Neural progenitor cell (in vitro differentiated cells): ENCODE data around the gene PARP2. TPM values are rescaled to one million over a fixed set of nuclear protein-coding genes. Genes with fewer than 3 reads are reported as not detected.
A peak's percentile ranks its signal among the peaks of the same experiment; 100 is the strongest.

Experiments
- DNase-seq: peaks from one replicate; pipeline ENCODE4 v3.0.0-alpha.2; 2016; ENCODE audit warnings: low spot score
- H2AFZ ChIP-seq: fragments of 200-600 bp; sonication (generic); replicated peaks from 2 replicates; pipeline ENCODE4 v1.6.1; 2016; ENCODE audit warnings: antibody characterized with exemption
- H3F3A ChIP-seq: fragments of 200-600 bp; sonication (generic); 2 replicates; pipeline ENCODE4 v1.6.1; 2016; ENCODE audit warnings: antibody characterized with exemption, low read depth
- H3K27ac ChIP-seq: fragments of 200-600 bp; sonication (generic); 2 replicates; pipeline ENCODE4 v1.5.1; 2016; ENCODE audit warnings: mild to moderate bottlenecking
- H3K27me3 ChIP-seq: fragments of 200-600 bp; sonication (generic); 2 replicates; pipeline ENCODE4 v1.6.1; 2016; ENCODE audit warnings: mild to moderate bottlenecking, moderate library complexity
- H3K36me3 ChIP-seq: fragments of 200-600 bp; sonication (generic); 2 replicates; pipeline ENCODE4 v1.5.1; 2016
- H3K4me1 ChIP-seq: fragments of 200-600 bp; sonication (generic); 2 replicates; pipeline ENCODE4 v1.6.1; 2016; ENCODE audit warnings: mixed run types
- H3K4me2 ChIP-seq: fragments of 200-600 bp; sonication (generic); 2 replicates; pipeline ENCODE4 v1.6.1; 2016
- H3K4me3 ChIP-seq: fragments of 200-600 bp; sonication (generic); 2 replicates; pipeline ENCODE4 v1.5.1; 2016
- H3K79me2 ChIP-seq: fragments of 200-600 bp; sonication (generic); 2 replicates; pipeline ENCODE4 v1.6.1; 2016; ENCODE audit warnings: low read depth
- H3K9ac ChIP-seq: fragments of 200-600 bp; sonication (generic); 2 replicates; pipeline ENCODE4 v1.6.1; 2016
- H3K9me3 ChIP-seq: fragments of 200-600 bp; sonication (generic); 2 replicates; pipeline ENCODE4 v1.5.1; 2016; ENCODE audit warnings: low read depth
- H4K20me1 ChIP-seq: fragments of 200-600 bp; sonication (generic); 2 replicates; pipeline ENCODE4 v1.6.1; 2016; ENCODE audit warnings: low read depth
- H3K27ac Mint-ChIP-seq: 3 replicates; pipeline ENCODE4 v1.8.0; 2021; ENCODE audit warnings: mixed read lengths
- H3K27me3 Mint-ChIP-seq: 2 replicates; pipeline ENCODE4 v1.8.0; 2022; ENCODE audit warnings: low read depth, mild to moderate bottlenecking, inconsistent platforms, moderate library complexity, mixed read lengths; ENCODE audit not compliant: insufficient read depth
- H3K36me3 Mint-ChIP-seq: 3 replicates; pipeline ENCODE4 v1.8.0; 2021; ENCODE audit warnings: mixed read lengths
- H3K4me1 Mint-ChIP-seq: 3 replicates; pipeline ENCODE4 v1.8.0; 2021; ENCODE audit warnings: mixed read lengths
- H3K4me3 Mint-ChIP-seq: 3 replicates; pipeline ENCODE4 v1.8.0; 2021; ENCODE audit warnings: mild to moderate bottlenecking, moderate library complexity, mixed read lengths
- H3K9me3 Mint-ChIP-seq: 3 replicates; pipeline ENCODE4 v1.8.0; 2020; ENCODE audit warnings: mixed read lengths
- EZH2 ChIP-seq: fragments of 200-600 bp; sonication (generic); IDR thresholded peaks from 2 replicates; pipeline ENCODE4 v1.6.1; 2017; ENCODE audit warnings: antibody characterized with exemption, mild to moderate bottlenecking, moderate library complexity
- EZH2phosphoT487 ChIP-seq: fragments of 200-600 bp; sonication (generic); IDR thresholded peaks from 2 replicates; pipeline ENCODE4 v1.6.1; 2017; ENCODE audit warnings: antibody characterized with exemption
- total RNA-seq: library from RNA; depleted of rRNA; stranded (reverse); fragments of >200 nt; gene quantifications from 2 replicates; pipeline ENCODE4 v1.2.3, GENCODE V29; 2015; ENCODE audit warnings: low replicate concordance
- TF ChIP-seq, protein P1 (sequence below): fragments of 200-600 bp; sonication (generic); IDR thresholded peaks from 2 replicates; pipeline ENCODE4 v1.5.1; 2017; ENCODE audit warnings: antibody characterized with exemption, mild to moderate bottlenecking

Gene PARP2, protein sequence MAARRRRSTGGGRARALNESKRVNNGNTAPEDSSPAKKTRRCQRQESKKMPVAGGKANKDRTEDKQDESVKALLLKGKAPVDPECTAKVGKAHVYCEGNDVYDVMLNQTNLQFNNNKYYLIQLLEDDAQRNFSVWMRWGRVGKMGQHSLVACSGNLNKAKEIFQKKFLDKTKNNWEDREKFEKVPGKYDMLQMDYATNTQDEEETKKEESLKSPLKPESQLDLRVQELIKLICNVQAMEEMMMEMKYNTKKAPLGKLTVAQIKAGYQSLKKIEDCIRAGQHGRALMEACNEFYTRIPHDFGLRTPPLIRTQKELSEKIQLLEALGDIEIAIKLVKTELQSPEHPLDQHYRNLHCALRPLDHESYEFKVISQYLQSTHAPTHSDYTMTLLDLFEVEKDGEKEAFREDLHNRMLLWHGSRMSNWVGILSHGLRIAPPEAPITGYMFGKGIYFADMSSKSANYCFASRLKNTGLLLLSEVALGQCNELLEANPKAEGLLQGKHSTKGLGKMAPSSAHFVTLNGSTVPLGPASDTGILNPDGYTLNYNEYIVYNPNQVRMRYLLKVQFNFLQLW
- total RNA-seq: 33.2 and 47.2 TPM in 2 replicates

DNA sequence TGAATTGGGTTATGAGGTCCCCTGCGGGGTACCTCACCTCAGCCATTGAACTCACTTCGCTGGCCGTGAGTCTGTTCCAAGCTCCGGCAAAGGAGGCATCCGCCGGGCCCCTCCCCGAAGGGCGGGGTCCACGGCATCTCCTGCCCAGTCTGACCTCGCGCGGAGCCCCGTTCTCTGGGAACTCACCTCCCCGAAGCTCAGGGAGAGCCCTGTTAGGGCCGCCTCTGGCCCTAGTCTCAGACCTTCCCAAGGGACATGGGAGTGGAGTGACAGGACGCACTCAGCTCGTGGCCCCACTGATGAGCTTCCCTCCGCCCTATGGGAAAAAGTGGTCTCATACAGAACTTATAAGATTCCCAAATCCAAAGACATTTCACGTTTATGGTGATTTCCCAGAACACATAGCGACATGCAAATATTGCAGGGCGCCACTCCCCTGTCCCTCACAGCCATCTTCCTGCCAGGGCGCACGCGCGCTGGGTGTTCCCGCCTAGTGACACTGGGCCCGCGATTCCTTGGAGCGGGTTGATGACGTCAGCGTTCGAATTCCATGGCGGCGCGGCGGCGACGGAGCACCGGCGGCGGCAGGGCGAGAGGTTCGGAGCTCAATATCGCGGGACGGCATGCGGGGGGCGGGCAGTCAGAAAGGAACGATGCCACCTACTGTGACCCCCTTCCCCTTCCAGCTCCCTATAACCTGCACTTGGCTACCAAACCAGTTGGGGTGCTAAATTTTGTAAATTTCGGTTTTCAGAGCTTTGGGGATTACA lies at the start of gene PARP2:
Gene PARP2, plus strand, starts transcription at position 544 of the 770 bp plus-strand sequence. Its CDS starts 7 bp downstream, at position 551.
- Histone ChIP-seq H3K4me1 (peaks cover 3% of the 10 kb centered on the region), H3K9ac (peak within 1 kb of the TSS; percentile 83), H3K36me3 (peaks cover 8% of the 10 kb centered on the region), H3K27me3 (no peaks in the 10 kb centered on the region), H3K4me2 (peak within 1 kb of the TSS; percentile 79), H3K4me3 (peak within 1 kb of the TSS; percentile 76), H3K27ac (peak within 1 kb of the TSS; percentile 95), H3K79me2 (peaks cover 19% of the 10 kb centered on the region), H3K9me3 (no peaks in the 10 kb centered on the region), H4K20me1 (no peaks in the 10 kb centered on the region), H2AFZ (peak within 1 kb of the TSS; percentile 91), H3F3A (peaks cover 25% of the 10 kb centered on the region)
- TF ChIP-seq EZH2phosphoT487: no peak
- peak within 1 kb of the TSS; percentile 98 for H3K27ac Mint-ChIP-seq
- peak within 1 kb of the TSS; percentile 94 for H3K4me3 Mint-ChIP-seq
- H3K9me3 Mint-ChIP-seq: no peaks in the 10 kb centered on the region
- H3K36me3 Mint-ChIP-seq: peaks cover 10% of the 10 kb centered on the region
- no peaks in the 10 kb centered on the region for H3K27me3 Mint-ChIP-seq
- peak; percentile 99 for DNase-seq
- peaks cover 10% of the 10 kb centered on the region for H3K4me1 Mint-ChIP-seq

DNA sequence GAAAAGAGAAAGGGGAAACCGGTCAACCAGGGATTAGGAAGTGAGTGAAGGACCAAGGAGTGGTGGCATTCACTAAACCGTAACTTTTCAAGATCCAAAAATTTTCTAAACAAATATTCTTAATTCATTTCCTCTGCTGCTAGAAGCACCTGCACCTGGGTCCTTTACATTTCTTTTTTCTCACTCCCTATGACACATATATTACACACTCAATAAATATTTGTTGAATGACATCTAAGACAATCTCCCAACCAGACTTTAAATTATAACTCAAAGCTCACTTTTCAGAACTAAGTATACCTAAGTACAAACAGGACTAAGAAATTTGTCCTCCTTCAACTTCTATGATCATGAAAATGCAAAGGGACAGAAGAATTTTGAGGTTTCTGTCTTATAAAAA lies 48.8 kb upstream of the PARP2 start:
- Histone ChIP-seq H2AFZ (no peak overlapping the region), H3K4me2 (no peak overlapping the region), H3K79me2 (no peaks in the 10 kb centered on the region), H3F3A (no peaks in the 10 kb centered on the region), H3K27me3 (no peaks in the 10 kb centered on the region), H3K36me3 (no peaks in the 10 kb centered on the region), H3K9me3 (no peaks in the 10 kb centered on the region), H4K20me1 (no peaks in the 10 kb centered on the region), H3K9ac (no peak overlapping the region), H3K4me1 (no peaks in the 10 kb centered on the region), H3K4me3 (no peak overlapping the region), H3K27ac (no peak overlapping the region)
- peaks cover 37% of the 10 kb centered on the region for H3K36me3 Mint-ChIP-seq
- TF ChIP-seq EZH2 (no peak), EZH2phosphoT487 (no peak)
- TF ChIP-seq, protein P1, sequence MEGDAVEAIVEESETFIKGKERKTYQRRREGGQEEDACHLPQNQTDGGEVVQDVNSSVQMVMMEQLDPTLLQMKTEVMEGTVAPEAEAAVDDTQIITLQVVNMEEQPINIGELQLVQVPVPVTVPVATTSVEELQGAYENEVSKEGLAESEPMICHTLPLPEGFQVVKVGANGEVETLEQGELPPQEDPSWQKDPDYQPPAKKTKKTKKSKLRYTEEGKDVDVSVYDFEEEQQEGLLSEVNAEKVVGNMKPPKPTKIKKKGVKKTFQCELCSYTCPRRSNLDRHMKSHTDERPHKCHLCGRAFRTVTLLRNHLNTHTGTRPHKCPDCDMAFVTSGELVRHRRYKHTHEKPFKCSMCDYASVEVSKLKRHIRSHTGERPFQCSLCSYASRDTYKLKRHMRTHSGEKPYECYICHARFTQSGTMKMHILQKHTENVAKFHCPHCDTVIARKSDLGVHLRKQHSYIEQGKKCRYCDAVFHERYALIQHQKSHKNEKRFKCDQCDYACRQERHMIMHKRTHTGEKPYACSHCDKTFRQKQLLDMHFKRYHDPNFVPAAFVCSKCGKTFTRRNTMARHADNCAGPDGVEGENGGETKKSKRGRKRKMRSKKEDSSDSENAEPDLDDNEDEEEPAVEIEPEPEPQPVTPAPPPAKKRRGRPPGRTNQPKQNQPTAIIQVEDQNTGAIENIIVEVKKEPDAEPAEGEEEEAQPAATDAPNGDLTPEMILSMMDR: no peak
- H3K4me3 Mint-ChIP-seq: no peak overlapping the region
- no peaks in the 10 kb centered on the region for H3K9me3 Mint-ChIP-seq
- peaks cover 5% of the 10 kb centered on the region for H3K4me1 Mint-ChIP-seq
- H3K27ac Mint-ChIP-seq: no peak overlapping the region
- DNase-seq: no peak
- H3K27me3 Mint-ChIP-seq: peaks cover 3% of the 10 kb centered on the region

DNA sequence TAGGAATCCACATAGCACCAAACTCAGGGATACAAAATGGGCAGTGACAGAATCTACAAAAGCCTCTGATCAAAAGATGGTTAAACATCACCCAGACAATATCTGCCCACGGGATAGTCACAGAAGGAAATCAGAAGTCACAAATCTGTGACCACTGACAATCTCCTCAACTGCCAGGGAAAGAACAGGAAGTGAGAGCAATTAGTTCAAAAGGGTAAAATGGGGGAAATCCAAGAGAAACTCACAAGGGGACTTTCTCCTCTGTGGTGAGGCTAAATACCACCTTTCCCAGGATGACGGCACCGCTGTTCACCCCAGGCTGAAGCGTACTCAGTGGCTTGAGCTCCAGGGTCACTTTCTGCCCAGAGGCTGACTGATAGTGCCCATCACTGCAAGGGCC lies 48.4 kb upstream of the PARP2 start:
- Histone ChIP-seq H2AFZ (no peak overlapping the region), H3K36me3 (no peaks in the 10 kb centered on the region), H3K4me2 (no peak overlapping the region), H3K4me1 (no peaks in the 10 kb centered on the region), H3F3A (no peaks in the 10 kb centered on the region), H3K9ac (no peak overlapping the region), H4K20me1 (no peaks in the 10 kb centered on the region), H3K4me3 (no peak overlapping the region), H3K9me3 (no peaks in the 10 kb centered on the region), H3K27me3 (no peaks in the 10 kb centered on the region), H3K27ac (no peak overlapping the region), H3K79me2 (no peaks in the 10 kb centered on the region)
- Mint-ChIP-seq H3K27me3 (peaks cover 3% of the 10 kb centered on the region), H3K27ac (no peak overlapping the region), H3K36me3 (peaks cover 37% of the 10 kb centered on the region), H3K9me3 (no peaks in the 10 kb centered on the region), H3K4me1 (peaks cover under 1% of the 10 kb centered on the region), H3K4me3 (no peak overlapping the region)
- no peak for DNase-seq
- no peak for TF ChIP-seq EZH2
- TF ChIP-seq, protein P1: no peak
- no peak for TF ChIP-seq EZH2phosphoT487
